Caco-2 (cell line): ENCODE data around the gene ADCY5. TPM values are rescaled to one million over a fixed set of nuclear protein-coding genes. Genes with fewer than 3 reads are reported as not detected.

Experiments used
- BruUV-seq: library from RNA; stranded (reverse); fragments of 400-500 nt; replicated peaks from 2 replicates; lab custom pipeline; 2021; lab: Mats Ljungman, UMichigan
- CTCF ChIA-PET: fragments of 300-600 bp; sonication (Branson Sonifier 250); formaldehyde crosslinking; loops from one replicate; lab custom pipeline; 2022; ENCODE audit warnings: antibody characterized with exemption; lab: Charles Lee
- POLR2A ChIA-PET: fragments of 300-600 bp; sonication (Branson Sonifier 250); formaldehyde crosslinking; loops from one replicate; lab custom pipeline; 2022; ENCODE audit warnings: antibody characterized with exemption; lab: Charles Lee
- DNase-seq, 2 experiments: peaks; one replicate each; pipeline versions ENCODE4 v3.0.0 to v3.0.0-alpha.2; 2020 to 2022
- H3K27me3 ChIP-seq: replicated peaks from 2 replicates; pipeline ENCODE4 v1.6.0; 2011; ENCODE audit warnings: low read length; ENCODE audit not compliant: control insufficient read depth, insufficient read depth
- H3K36me3 ChIP-seq: 2 replicates; pipeline ENCODE4 v1.5.1; 2011; ENCODE audit warnings: low read length; ENCODE audit not compliant: control insufficient read depth, insufficient read depth
- H3K4me1 ChIP-seq: fragments of 250-450 bp; sonication (Bioruptor Pico); 2 replicates; pipeline ENCODE4 v1.5.1; 2020; ENCODE audit warnings: mild to moderate bottlenecking
- H3K4me3 ChIP-seq: 2 replicates; pipeline ENCODE4 v1.5.1; 2011; ENCODE audit warnings: low read depth, mild to moderate bottlenecking, control low read depth, low read length
- H3K9me3 ChIP-seq: fragments of 250-450 bp; sonication (Bioruptor Pico); 2 replicates; pipeline ENCODE4 v1.5.1; 2020; ENCODE audit warnings: mild to moderate bottlenecking, moderate library complexity
- H3K27ac Mint-ChIP-seq: one replicate; pipeline ENCODE4 v1.8.0; 2022; ENCODE audit warnings: mixed read lengths; ENCODE audit not compliant: unreplicated experiment
- H3K27me3 Mint-ChIP-seq: one replicate; pipeline ENCODE4 v1.8.0; 2022; ENCODE audit warnings: mixed read lengths; ENCODE audit not compliant: insufficient read depth, unreplicated experiment
- H3K36me3 Mint-ChIP-seq: one replicate; pipeline ENCODE4 v1.8.0; 2022; ENCODE audit warnings: mild to moderate bottlenecking, mixed read lengths; ENCODE audit not compliant: insufficient read depth, unreplicated experiment
- H3K4me1 Mint-ChIP-seq: one replicate; pipeline ENCODE4 v1.8.0; 2022; ENCODE audit warnings: low read depth, mixed read lengths; ENCODE audit not compliant: unreplicated experiment
- H3K4me3 Mint-ChIP-seq: one replicate; pipeline ENCODE4 v1.8.0; 2022; ENCODE audit warnings: mild to moderate bottlenecking, moderate library complexity, mixed read lengths; ENCODE audit not compliant: unreplicated experiment
- H3K9me3 Mint-ChIP-seq: one replicate; pipeline ENCODE4 v1.8.0; 2022; ENCODE audit warnings: mixed read lengths; ENCODE audit not compliant: unreplicated experiment
- CTCF ChIP-seq, 2 experiments: fragments of 200-600 bp in 1 of 2; IDR thresholded peaks; 1 replicate in 1 of 2; 2 replicates in 1 of 2; pipeline versions ENCODE4 v1.5.1 to v1.8.0; 2011 to 2022; ENCODE audit warnings: antibody characterized with exemption in 1 of 2, control low read depth in 1 of 2, inconsistent platforms in 1 of 2, low read depth in 1 of 2, low read length in 1 of 2, mild to moderate bottlenecking in 1 of 2, moderate library complexity in 1 of 2; ENCODE audit not compliant: insufficient read depth in 1 of 2, severe bottlenecking in 1 of 2, unreplicated experiment in 1 of 2
- intact Hi-C: fragments of 100-400 bp; cut with micrococcal nuclease; formaldehyde crosslinking; loops from one replicate; pipeline ENCODE4 v1.10.0; 2022; ENCODE audit not compliant: unreplicated experiment
- total RNA-seq: library from RNA; stranded (reverse); gene quantifications from 2 replicates; pipeline ENCODE4 v1.2.3, GENCODE V29; 2022

ADCY5 gene
- total RNA-seq, 1 experiment from 2014 or later, result 0.91 TPM

DNA sequence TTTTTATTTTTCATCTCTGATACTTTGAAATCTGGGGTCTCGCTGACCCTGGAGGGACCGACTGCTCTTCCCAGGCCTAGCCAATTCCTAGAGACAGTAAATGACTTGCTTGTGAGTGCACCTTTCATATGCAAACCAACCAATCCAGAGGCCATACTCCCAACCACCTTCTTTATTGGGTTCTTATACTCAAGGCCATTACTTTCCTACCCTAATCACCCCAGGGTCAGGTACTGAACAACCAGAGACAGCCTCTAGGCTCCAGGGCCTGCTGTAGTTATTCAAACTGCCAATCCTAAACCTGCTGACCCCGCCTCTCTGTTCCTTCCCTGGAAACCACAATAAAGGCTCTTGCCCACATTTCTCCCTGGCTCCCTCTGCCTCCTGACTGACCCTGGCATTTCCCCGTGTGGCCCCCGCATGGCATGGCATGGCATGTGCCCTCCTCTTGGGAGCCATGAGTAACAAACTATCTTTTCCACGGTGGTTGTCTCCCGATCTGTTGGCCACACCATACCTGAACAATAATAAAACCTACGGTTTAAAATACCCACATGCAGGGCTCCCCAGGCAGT is 42.9 kb downstream of the ADCY5 start:
- H3K27me3 Mint-ChIP-seq, result no peaks in the 10 kb centered on the region
- POLR2A ChIA-PET, result no interaction called here
- no peak overlapping the region for H3K4me3 Mint-ChIP-seq
- Histone ChIP-seq H3K9me3 (no peaks in the 10 kb centered on the region), H3K27me3 (no peaks in the 10 kb centered on the region), H3K4me1 (peaks cover 26% of the 10 kb centered on the region), H3K36me3 (no peaks in the 10 kb centered on the region), H3K4me3 (no peak overlapping the region)
- no TSS peak for BruUV-seq
- CTCF ChIA-PET, result no interaction called here
- DNase-seq, result no peak
- peaks cover 4% of the 10 kb centered on the region for H3K4me1 Mint-ChIP-seq
- intact Hi-C loops, result loop anchor here (5.0 kb wide), 1 partner anchor 41 kb away; the partner anchor contains the start of gene ADCY5
- no peaks in the 10 kb centered on the region for H3K9me3 Mint-ChIP-seq
- H3K27ac Mint-ChIP-seq, result no peak overlapping the region
- TF ChIP-seq CTCF (IDR thresholded peaks at IDR 0.05; ENCODE audit: insufficient read depth in 1 of 2, low read depth in 1 of 2, low read length in 1 of 2, severe bottlenecking in 1 of 2, unreplicated experiment in 1 of 2), result no peak
- no peaks in the 10 kb centered on the region for H3K36me3 Mint-ChIP-seq

GRCh38 chr3:123405021-123405420 is 43.9 kb downstream of the ADCY5 start:
- H3K4me3 Mint-ChIP-seq, result no peak overlapping the region
- H3K4me1 ChIP-seq, result peaks cover 16% of the 10 kb centered on the region
- H3K27me3 Mint-ChIP-seq, result no peaks in the 10 kb centered on the region
- H3K4me1 Mint-ChIP-seq, result no peaks in the 10 kb centered on the region
- H3K4me3 ChIP-seq, result no peak overlapping the region
- no peaks in the 10 kb centered on the region for H3K36me3 ChIP-seq
- no TSS peak for BruUV-seq
- H3K27me3 ChIP-seq, result no peaks in the 10 kb centered on the region
- ChIA-PET CTCF (no interaction called here), POLR2A (no interaction called here)
- H3K27ac Mint-ChIP-seq, result no peak overlapping the region
- no peak for TF ChIP-seq CTCF (IDR thresholded peaks at IDR 0.05; ENCODE audit: insufficient read depth in 1 of 2, low read depth in 1 of 2, low read length in 1 of 2, severe bottlenecking in 1 of 2, unreplicated experiment in 1 of 2)
- intact Hi-C loops, result loop anchor here (5.0 kb wide), 1 partner anchor 42 kb away; the partner anchor contains the start of gene ADCY5
- H3K9me3 Mint-ChIP-seq, result no peaks in the 10 kb centered on the region
- H3K36me3 Mint-ChIP-seq, result no peaks in the 10 kb centered on the region
- no peak for DNase-seq
- no peaks in the 10 kb centered on the region for H3K9me3 ChIP-seq

- TF ChIP-seq CTCF (IDR thresholded peaks at IDR 0.05; ENCODE audit: insufficient read depth in 1 of 2, low read depth in 1 of 2, low read length in 1 of 2, severe bottlenecking in 1 of 2, unreplicated experiment in 1 of 2), result no peak
- H3K9me3 ChIP-seq, result no peaks in the 10 kb centered on the region
- CTCF ChIA-PET, result no interaction called here
- no peak for DNase-seq
- H3K36me3 ChIP-seq, result no peaks in the 10 kb centered on the region
- no peaks in the 10 kb centered on the region for H3K27me3 ChIP-seq
- BruUV-seq, result no TSS peak
- POLR2A ChIA-PET, result no interaction called here
- no peak overlapping the region for H3K27ac Mint-ChIP-seq
- no peaks in the 10 kb centered on the region for H3K27me3 Mint-ChIP-seq
- intact Hi-C loops, result no loop called here
- H3K36me3 Mint-ChIP-seq, result no peaks in the 10 kb centered on the region
- H3K4me1 Mint-ChIP-seq, result no peaks in the 10 kb centered on the region
- no peak overlapping the region for H3K4me3 ChIP-seq
- H3K9me3 Mint-ChIP-seq, result no peaks in the 10 kb centered on the region
- H3K4me3 Mint-ChIP-seq, result no peak overlapping the region
- H3K4me1 ChIP-seq, result peaks cover 10% of the 10 kb centered on the region
These were observed 44.5 kb downstream of the ADCY5 start for GRCh38 chr3:123404391-123404790.
